RWPE2 (cell line): Measurements from ENCODE around the gene UROC1.
A peak's percentile ranks its signal among the peaks of the same experiment; 100 is the strongest.

Source experiments
- ATAC-seq: fragments of 200-7000 bp; cut with Tn5 transposase; 3 replicates; pipeline ENCODE4 v1.9.1; 2021; ENCODE audit warnings: low read depth
- DNase-seq: peaks from one replicate; pipeline ENCODE4 v3.0.0-alpha.2; 2020; ENCODE audit warnings: low spot score
- H3K27ac ChIP-seq: fragments of 450-650 bp; 2 replicates; pipeline ENCODE4 v1.5.1; 2017; ENCODE audit warnings: mild to moderate bottlenecking; ENCODE audit not compliant: poor library complexity, severe bottlenecking
- H3K27me3 ChIP-seq: fragments of 250-450 bp; sonication (Bioruptor Pico); 2 replicates; pipeline ENCODE4 v1.5.1; 2021; ENCODE audit warnings: mild to moderate bottlenecking, moderate library complexity; ENCODE audit not compliant: insufficient read depth, poor library complexity, severe bottlenecking
- H3K36me3 ChIP-seq: fragments of 250-450 bp; sonication (Bioruptor Pico); 2 replicates; pipeline ENCODE4 v1.5.1; 2020; ENCODE audit warnings: low read depth, mild to moderate bottlenecking, moderate library complexity
- H3K4me1 ChIP-seq: fragments of 250-450 bp; sonication (Bioruptor Pico); 2 replicates; pipeline ENCODE4 v1.5.1; 2021; ENCODE audit warnings: mild to moderate bottlenecking, moderate library complexity; ENCODE audit not compliant: insufficient read depth, poor library complexity, severe bottlenecking
- H3K4me3 ChIP-seq: fragments of 250-450 bp; sonication (Bioruptor Pico); 2 replicates; pipeline ENCODE4 v1.5.1; 2021; ENCODE audit warnings: mild to moderate bottlenecking, moderate library complexity; ENCODE audit not compliant: severe bottlenecking
- H3K9me3 ChIP-seq: fragments of 250-450 bp; sonication (Bioruptor Pico); 2 replicates; pipeline ENCODE4 v1.5.1; 2021; ENCODE audit warnings: mild to moderate bottlenecking, moderate library complexity; ENCODE audit not compliant: severe bottlenecking
- CTCF ChIP-seq: fragments of 450-650 bp; IDR thresholded peaks from one replicate; pipeline ENCODE4 v1.5.1; 2017; ENCODE audit warnings: mild to moderate bottlenecking, moderate library complexity; ENCODE audit not compliant: poor library complexity, severe bottlenecking

Gene UROC1

GRCh38 chr3:126509597-126510307, 7.8 kb downstream of the UROC1 start:
- no peak overlapping the region for H3K27ac ChIP-seq
- peak; percentile 29 for DNase-seq
- TF ChIP-seq CTCF, result no peak

GRCh38 chr3:126508564-126508964, 9.0 kb downstream of the UROC1 start:
- no peaks in the 10 kb centered on the region for H3K9me3 ChIP-seq
- H3K36me3 ChIP-seq, result no peaks in the 10 kb centered on the region
- no peak for DNase-seq
- peak; percentile 92 for ATAC-seq
- peaks cover 6% of the 10 kb centered on the region for H3K4me1 ChIP-seq
- TF ChIP-seq CTCF, result no peak
- no peaks in the 10 kb centered on the region for H3K27me3 ChIP-seq
- no peak overlapping the region for H3K27ac ChIP-seq
- no peak overlapping the region for H3K4me3 ChIP-seq

More at GRCh38 chr3:126509597-126510307, 7.8 kb downstream of the UROC1 start:
- Histone ChIP-seq H3K27me3 (no peaks in the 10 kb centered on the region), H3K4me3 (no peak overlapping the region), H3K9me3 (no peaks in the 10 kb centered on the region), H3K36me3 (no peaks in the 10 kb centered on the region), H3K4me1 (peaks cover 6% of the 10 kb centered on the region)
- 0 out of 3 replicates have a peak, but pooled peaks have one; percentile 35 for ATAC-seq

DNA sequence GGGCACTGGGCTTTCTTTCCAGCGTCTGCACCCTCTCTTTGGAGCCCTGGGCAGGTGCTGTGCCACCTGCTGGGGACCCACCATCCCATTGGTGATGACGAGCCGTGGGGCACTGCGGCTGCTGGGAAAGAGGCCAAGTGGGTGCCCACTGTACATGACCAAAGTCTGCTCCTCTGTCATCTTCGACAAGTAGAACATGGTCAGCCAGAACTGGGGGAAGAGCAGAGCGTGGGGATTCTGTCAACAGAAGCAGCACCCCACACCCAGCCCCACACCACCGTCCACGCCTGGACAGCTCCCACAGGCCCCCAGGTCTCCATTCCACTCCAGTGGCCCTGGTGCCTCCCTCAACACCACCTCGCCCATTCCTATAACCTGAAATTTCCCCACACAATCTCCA, 9.7 kb downstream of the UROC1 start:
- no peaks in the 10 kb centered on the region for H3K9me3 ChIP-seq
- no peak overlapping the region for H3K4me3 ChIP-seq
- no peak for ATAC-seq
- H3K27me3 ChIP-seq, result no peaks in the 10 kb centered on the region
- H3K4me1 ChIP-seq, result peaks cover 6% of the 10 kb centered on the region
- no peak overlapping the region for H3K27ac ChIP-seq
- DNase-seq, result no peak
- TF ChIP-seq CTCF, result no peak
- no peaks in the 10 kb centered on the region for H3K36me3 ChIP-seq

GRCh38 chr3:126503701-126504100, 13.9 kb downstream of the UROC1 start:
- Histone ChIP-seq H3K27ac (no peak overlapping the region), H3K27me3 (no peaks in the 10 kb centered on the region), H3K4me3 (no peak overlapping the region), H3K9me3 (no peaks in the 10 kb centered on the region), H3K36me3 (no peaks in the 10 kb centered on the region), H3K4me1 (peaks cover 4% of the 10 kb centered on the region)
- ATAC-seq, result no peak
- DNase-seq, result no peak
- TF ChIP-seq CTCF, result no peak

- no peak for TF ChIP-seq CTCF
- Histone ChIP-seq H3K27me3 (no peaks in the 10 kb centered on the region), H3K27ac (no peak overlapping the region), H3K36me3 (no peaks in the 10 kb centered on the region), H3K4me1 (no peaks in the 10 kb centered on the region), H3K4me3 (no peak overlapping the region), H3K9me3 (no peaks in the 10 kb centered on the region)
- DNase-seq, result no peak
- no peak for ATAC-seq
Measured at GRCh38 chr3:126502656-126503055, 14.9 kb downstream of the UROC1 start.
